Prostate gland (tissue), 2 donors: ENCODE measurements around the gene OR5B17. TPM values are rescaled to one million over a fixed set of nuclear protein-coding genes. Genes with fewer than 3 reads are reported as not detected.
"Not testable (repeated sequence)": the region's sequence is repeated elsewhere in the genome, so short reads cannot be mapped to it uniquely, and the experiment has no call there.

ENCODE experiments used
- DNase-seq: peaks from one replicate; pipeline ENCODE4 v3.0.0-alpha.2; 2019; ENCODE audit warnings: low spot score
- H3K27ac ChIP-seq, 2 donors: fragments of 200-600 bp; sonication (generic); 2 replicates each; pipeline ENCODE4 v1.5.1; 2017 to 2019
- H3K27me3 ChIP-seq: fragments of 200-600 bp; sonication (generic); replicated peaks from 2 replicates; pipeline ENCODE4 v1.5.1; 2019; ENCODE audit not compliant: insufficient read depth
- H3K36me3 ChIP-seq, 2 donors: fragments of 200-600 bp; sonication (generic); 1 replicate in 1 of 2; 2 replicates in 1 of 2; pipeline versions ENCODE4 v1.5.1 to v1.8.1; 2017 to 2019
- H3K4me1 ChIP-seq: fragments of 200-600 bp; sonication (generic); replicated peaks from 2 replicates; pipeline ENCODE4 v1.5.1; 2019
- H3K4me3 ChIP-seq, 2 donors: fragments of 200-600 bp; sonication (generic); 2 replicates each; pipeline ENCODE4 v1.5.1; 2017 to 2019
- H3K9me3 ChIP-seq: fragments of 200-600 bp; sonication (generic); 2 replicates; pipeline ENCODE4 v1.5.1; 2017
- CTCF ChIP-seq, 4 experiments: fragments of 200-600 bp in 2 of 4; fragments of 450-650 bp in 2 of 4; sonication (generic) in 2 of 4; IDR thresholded peaks; 1 replicate in 3 of 4; 2 replicates in 1 of 4; pipeline ENCODE4 v1.5.1; 2016 to 2019; ENCODE audit warnings: antibody characterized with exemption in 4 of 4, mild to moderate bottlenecking in 2 of 4, moderate library complexity in 2 of 4
- POLR2A ChIP-seq: fragments of 450-650 bp; IDR thresholded peaks from one replicate; pipeline ENCODE4 v1.6.1; 2016; ENCODE audit warnings: antibody characterized with exemption, mild to moderate bottlenecking
- POLR2AphosphoS5 ChIP-seq: sonication (generic); formaldehyde crosslinking; IDR thresholded peaks from one replicate; pipeline ENCODE4 v1.6.1; 2017; ENCODE audit warnings: antibody characterized with exemption
- WGBS: methylation state at CpG from one replicate; pipeline ENCODE4 v1.1.5; 2018; 5-methylcytosine and 5-hydroxymethylcytosine counted together
- intact Hi-C: fragments of 100-400 bp; cut with DNase I; formaldehyde crosslinking; loops from one replicate; pipeline ENCODE4 v1.14.2; 2022
- total RNA-seq, 2 donors: library from RNA; depleted of rRNA; stranded (reverse); fragments of >200 nt; gene quantifications; one replicate each; pipeline ENCODE4 v1.1.0, GENCODE V29; 2016

The OR5B17 gene
- not detected for total RNA-seq

- Histone ChIP-seq H3K4me1 (no peaks in the 10 kb centered on the region), H3K27ac (no peak within 1 kb of the TSS), H3K4me3 (no peak within 1 kb of the TSS), H3K9me3 (no peaks in the 10 kb centered on the region), H3K36me3 (no peaks in the 10 kb centered on the region), H3K27me3 (no peaks in the 10 kb centered on the region)
- TF ChIP-seq CTCF (IDR thresholded peaks at IDR 0.05) (no peak), POLR2AphosphoS5 (no peak), POLR2A (no peak)
- WGBS = 48% methylated on average over 1 of the region's 1 CpG
- intact Hi-C loops = no loop called here
- DNase-seq = no peak
Observed at GRCh38 chr11:58358969-58359368, at the start of gene OR5B17. OR5B17 (minus strand) TSS chr11:58359069; CDS start chr11:58359069, 0 bp downstream.

GRCh38 chr11:58406774-58407173 is 47.9 kb upstream of the OR5B17 start, which contains the start of gene OR5B3:
OR5B3 (minus strand) TSS chr11:58406874; CDS start chr11:58403409, 3,465 bp downstream.
- no peak within 1 kb of the TSS for H3K27ac ChIP-seq
- H3K4me3 ChIP-seq = no peak within 1 kb of the TSS
- no peaks in the 10 kb centered on the region for H3K9me3 ChIP-seq
- TF ChIP-seq POLR2AphosphoS5 (no peak), POLR2A (no peak), CTCF (IDR thresholded peaks at IDR 0.05) (no peak)
- DNase-seq = no peak
- intact Hi-C loops = no loop called here
- H3K4me1 ChIP-seq = no peaks in the 10 kb centered on the region
- H3K27me3 ChIP-seq = no peaks in the 10 kb centered on the region
- no peaks in the 10 kb centered on the region for H3K36me3 ChIP-seq
- WGBS = 88% methylated on average over 1 of the region's 1 CpG

- H3K27me3 ChIP-seq, H3K4me3 ChIP-seq, H3K27ac ChIP-seq, intact Hi-C loops, H3K4me1 ChIP-seq, DNase-seq, H3K36me3 ChIP-seq, H3K9me3 ChIP-seq: not testable (repeated sequence)
- 60% methylated on average over 1 of the region's 2 CpGs for WGBS
Observed at GRCh38 chr11:58399622-58400021, 40.8 kb upstream of the OR5B17 start.

- WGBS = 56% methylated on average over 2 of the region's 2 CpGs
- TF ChIP-seq CTCF (IDR thresholded peaks at IDR 0.05) (no peak), POLR2A (no peak), POLR2AphosphoS5 (no peak)
- H3K27ac ChIP-seq = no peak overlapping the region
- H3K4me3 ChIP-seq = no peak overlapping the region
- no peaks in the 10 kb centered on the region for H3K27me3 ChIP-seq
- H3K9me3 ChIP-seq = no peaks in the 10 kb centered on the region
- H3K36me3 ChIP-seq = no peaks in the 10 kb centered on the region
- H3K4me1 ChIP-seq = peaks cover 4% of the 10 kb centered on the region
- no peak for DNase-seq
- intact Hi-C loops = no loop called here
Observed at GRCh38 chr11:58395581-58395980, 36.7 kb upstream of the OR5B17 start.

- Histone ChIP-seq H3K27me3 (no peaks in the 10 kb centered on the region), H3K36me3 (no peaks in the 10 kb centered on the region), H3K9me3 (no peaks in the 10 kb centered on the region), H3K4me1 (peaks cover 4% of the 10 kb centered on the region), H3K4me3 (no peak overlapping the region), H3K27ac (no peak overlapping the region)
- DNase-seq = no peak
- intact Hi-C loops = no loop called here
- no peak for TF ChIP-seq POLR2AphosphoS5
Observed at GRCh38 chr11:58394195-58394594, 35.3 kb upstream of the OR5B17 start.

- TF ChIP-seq CTCF (IDR thresholded peaks at IDR 0.05) (no peak), POLR2AphosphoS5 (peak; percentile 6), POLR2A (no peak)
- no peaks in the 10 kb centered on the region for H3K9me3 ChIP-seq
- no peak for DNase-seq
- 34% methylated on average over 1 of the region's 1 CpG for WGBS
- no peak overlapping the region for H3K27ac ChIP-seq
- no peak overlapping the region for H3K4me3 ChIP-seq
- H3K27me3 ChIP-seq = no peaks in the 10 kb centered on the region
- peaks cover 4% of the 10 kb centered on the region for H3K4me1 ChIP-seq
- intact Hi-C loops = no loop called here
- H3K36me3 ChIP-seq = no peaks in the 10 kb centered on the region
Observed at GRCh38 chr11:58392746-58393145, 33.9 kb upstream of the OR5B17 start.
